Lower leg skin (tissue), 4 donors: ENCODE measurements around the gene P3H2. TPM values are rescaled to one million over a fixed set of nuclear protein-coding genes. Genes with fewer than 3 reads are reported as not detected.

Source experiments
- DNase-seq, 2 donors: peaks; one replicate each; pipeline ENCODE4 v3.0.0-alpha.2; 2019; ENCODE audit warnings: low spot score in 2 of 2
- H3K4me3 ChIP-seq: fragments of 200-600 bp; sonication (generic); 2 replicates; pipeline ENCODE4 v1.5.1; 2017; ENCODE audit warnings: mild to moderate bottlenecking, low read depth; ENCODE audit not compliant: poor library complexity, severe bottlenecking
- POLR2A ChIP-seq, 2 donors: fragments of 450-650 bp; IDR thresholded peaks; one replicate each; pipeline ENCODE4 v1.6.1; 2016 to 2017; ENCODE audit warnings: antibody characterized with exemption in 2 of 2, mild to moderate bottlenecking in 1 of 2, moderate library complexity in 1 of 2
- WGBS, 2 donors: methylation state at CpG; one replicate each; pipeline ENCODE4 v1.1.5; 2018; 5-methylcytosine and 5-hydroxymethylcytosine counted together
- intact Hi-C: fragments of 100-400 bp; cut with DNase I; formaldehyde crosslinking; loops from one replicate; pipeline ENCODE4 v1.15.0; 2023; ENCODE audit warnings: low total_unique reads
- total RNA-seq, 4 donors: library from RNA; depleted of rRNA; stranded (reverse); fragments of >200 nt; gene quantifications; one replicate each; pipeline ENCODE4 v1.1.0, GENCODE V29; 2016
- TF ChIP-seq, protein P1 (sequence below), 3 donors: fragments of 450-650 bp; IDR thresholded peaks; one replicate each; pipeline ENCODE4 v1.5.1; 2016; ENCODE audit warnings: antibody characterized with exemption in 3 of 3, mild to moderate bottlenecking in 3 of 3, moderate library complexity in 2 of 3

The P3H2 gene
- total RNA-seq, 4 donors from 2014 or later = 20.0 to 41.9 (median 35.6) TPM

DNA sequence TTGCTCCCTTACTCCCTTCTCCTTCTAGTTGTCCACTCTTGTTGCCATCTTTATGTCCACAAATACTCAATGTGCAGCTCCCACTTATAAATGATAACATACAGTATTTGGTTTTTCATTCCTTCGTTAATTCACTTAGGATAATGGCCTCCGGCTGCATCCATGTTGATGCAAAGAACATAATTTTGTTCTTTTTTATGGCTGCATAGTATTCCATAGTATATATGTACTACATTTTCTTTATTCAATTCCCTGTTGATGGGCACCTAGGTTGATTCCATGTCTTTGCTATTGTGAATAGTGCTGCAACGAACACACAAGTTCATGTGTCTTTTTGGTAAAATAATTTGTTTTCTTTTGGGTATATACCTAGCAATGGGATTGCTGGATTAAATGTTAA, 21.3 kb upstream of the P3H2 start:
- intact Hi-C loops = no loop called here
- TF ChIP-seq, protein P1, sequence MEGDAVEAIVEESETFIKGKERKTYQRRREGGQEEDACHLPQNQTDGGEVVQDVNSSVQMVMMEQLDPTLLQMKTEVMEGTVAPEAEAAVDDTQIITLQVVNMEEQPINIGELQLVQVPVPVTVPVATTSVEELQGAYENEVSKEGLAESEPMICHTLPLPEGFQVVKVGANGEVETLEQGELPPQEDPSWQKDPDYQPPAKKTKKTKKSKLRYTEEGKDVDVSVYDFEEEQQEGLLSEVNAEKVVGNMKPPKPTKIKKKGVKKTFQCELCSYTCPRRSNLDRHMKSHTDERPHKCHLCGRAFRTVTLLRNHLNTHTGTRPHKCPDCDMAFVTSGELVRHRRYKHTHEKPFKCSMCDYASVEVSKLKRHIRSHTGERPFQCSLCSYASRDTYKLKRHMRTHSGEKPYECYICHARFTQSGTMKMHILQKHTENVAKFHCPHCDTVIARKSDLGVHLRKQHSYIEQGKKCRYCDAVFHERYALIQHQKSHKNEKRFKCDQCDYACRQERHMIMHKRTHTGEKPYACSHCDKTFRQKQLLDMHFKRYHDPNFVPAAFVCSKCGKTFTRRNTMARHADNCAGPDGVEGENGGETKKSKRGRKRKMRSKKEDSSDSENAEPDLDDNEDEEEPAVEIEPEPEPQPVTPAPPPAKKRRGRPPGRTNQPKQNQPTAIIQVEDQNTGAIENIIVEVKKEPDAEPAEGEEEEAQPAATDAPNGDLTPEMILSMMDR (IDR thresholded peaks at IDR 0.05) = no peak
- TF ChIP-seq POLR2A (IDR thresholded peaks at IDR 0.05) = no peak
- DNase-seq = no peak
- H3K4me3 ChIP-seq = no peak overlapping the region
- 86 to 87% methylated on average over 3 of the region's 3 CpGs for WGBS, 2 donors

- TF ChIP-seq, protein P1 (IDR thresholded peaks at IDR 0.05) = no peak
- no peak for TF ChIP-seq POLR2A (IDR thresholded peaks at IDR 0.05)
- intact Hi-C loops = no loop called here
- H3K4me3 ChIP-seq = no peak overlapping the region
- 53 to 67% methylated on average over 5 of the region's 5 CpGs for WGBS, 2 donors
- DNase-seq = no peak
Measured at GRCh38 chr3:190139365-190139764, 18.7 kb upstream of the P3H2 start.

DNA sequence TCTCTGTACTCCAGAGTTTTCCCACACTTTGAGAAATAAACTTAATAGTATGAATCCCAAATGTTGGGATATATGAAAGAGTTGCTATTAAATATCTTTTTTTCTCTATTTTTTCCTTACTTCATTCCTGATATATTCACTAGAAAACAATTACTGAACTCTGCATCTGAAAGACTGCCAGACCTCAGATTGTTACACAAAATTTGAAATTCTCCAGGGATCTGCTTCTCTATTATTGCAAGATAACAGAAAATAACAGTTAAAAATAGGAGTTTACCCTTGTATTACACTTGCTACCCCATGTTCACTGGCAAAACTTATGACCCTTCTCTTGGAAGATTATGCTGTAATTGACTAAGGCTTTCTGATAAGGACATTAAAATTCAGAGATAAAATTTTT, 11.7 kb upstream of the P3H2 start:
- no peak for TF ChIP-seq POLR2A (IDR thresholded peaks at IDR 0.05)
- TF ChIP-seq, protein P1 (IDR thresholded peaks at IDR 0.05) = no peak
- H3K4me3 ChIP-seq = no peak overlapping the region
- intact Hi-C loops = no loop called here
- DNase-seq = no peak

- TF ChIP-seq, protein P1 (IDR thresholded peaks at IDR 0.05) = no peak
- TF ChIP-seq POLR2A (IDR thresholded peaks at IDR 0.05) = no peak
- no peak overlapping the region for H3K4me3 ChIP-seq
- intact Hi-C loops = no loop called here
- 44 to 50% methylated on average over 4 of the region's 4 CpGs for WGBS, 2 donors
- DNase-seq = no peak
Measured at GRCh38 chr3:190131329-190131728, 10.6 kb upstream of the P3H2 start.

DNA sequence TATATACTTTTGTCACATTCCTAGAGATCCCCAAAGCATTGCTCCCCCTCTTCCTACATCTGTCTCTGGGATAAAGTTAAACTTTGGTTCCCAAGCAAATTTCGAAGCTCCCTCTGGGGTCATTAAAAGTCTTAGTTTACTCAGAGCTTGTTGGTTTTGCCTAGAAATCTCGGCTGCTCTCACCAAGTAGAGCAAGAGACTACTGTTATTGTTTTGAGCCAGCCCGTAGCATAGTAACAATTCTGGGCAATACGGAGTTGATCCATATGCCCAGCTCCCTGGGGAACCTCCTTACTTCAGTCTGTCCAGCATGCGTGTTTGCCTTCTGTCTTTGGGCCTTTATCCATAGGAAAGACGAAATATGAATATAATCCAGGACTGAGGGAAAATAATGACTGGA, 10.0 kb upstream of the P3H2 start:
- WGBS, 2 donors = 49 to 79% methylated on average over 6 of the region's 6 CpGs
- TF ChIP-seq POLR2A (IDR thresholded peaks at IDR 0.05) = no peak
- TF ChIP-seq, protein P1 (IDR thresholded peaks at IDR 0.05) = no peak
- intact Hi-C loops = no loop called here
- no peak overlapping the region for H3K4me3 ChIP-seq
- DNase-seq = no peak

GRCh38 chr3:190130037-190130436, 9.3 kb upstream of the P3H2 start:
- 87% methylated on average over 2 of the region's 2 CpGs for WGBS, 2 donors
- intact Hi-C loops = no loop called here
- TF ChIP-seq, protein P1 (IDR thresholded peaks at IDR 0.05) = no peak
- no peak for TF ChIP-seq POLR2A (IDR thresholded peaks at IDR 0.05)
- H3K4me3 ChIP-seq = no peak overlapping the region
- no peak for DNase-seq
